Erythroblast (primary cell): ENCODE data around the gene CAMTA2.

Experiments
- GATA1 ChIP-seq: IDR thresholded peaks from 2 replicates; pipeline ENCODE4 v1.6.1; 2011; ENCODE audit warnings: low read depth, mild to moderate bottlenecking, control low read depth, low read length, moderate library complexity
- POLR2A ChIP-seq: IDR thresholded peaks from 2 replicates; pipeline ENCODE4 v1.6.1; 2011; ENCODE audit warnings: mild to moderate bottlenecking, low read length

- TF ChIP-seq POLR2A (no peak), GATA1 (no peak)
Measured at GRCh38 chr17:4947010-4947410, 40.5 kb downstream of the CAMTA2 start.
